Hindlimb muscle (tissue), 1 donor: Measurements from ENCODE around the gene KNSTRN. TPM values are rescaled to one million over a fixed set of nuclear protein-coding genes. Genes with fewer than 3 reads are reported as not detected.
A peak's percentile ranks its signal among the peaks of the same experiment; 100 is the strongest.

ENCODE experiments used
- DNase-seq: peaks from one replicate; pipeline ENCODE4 v3.0.0-alpha.2; 2013
- polyA plus RNA-seq: library from polyadenylated mRNA; unstranded; fragments of 120-200 nt; gene quantifications from one replicate; pipeline ENCODE4 v1.2.1, GENCODE V29; 2013; ENCODE audit not compliant: insufficient read length

Gene KNSTRN
- polyA plus RNA-seq, 1 donor, result 16.8 TPM

DNA sequence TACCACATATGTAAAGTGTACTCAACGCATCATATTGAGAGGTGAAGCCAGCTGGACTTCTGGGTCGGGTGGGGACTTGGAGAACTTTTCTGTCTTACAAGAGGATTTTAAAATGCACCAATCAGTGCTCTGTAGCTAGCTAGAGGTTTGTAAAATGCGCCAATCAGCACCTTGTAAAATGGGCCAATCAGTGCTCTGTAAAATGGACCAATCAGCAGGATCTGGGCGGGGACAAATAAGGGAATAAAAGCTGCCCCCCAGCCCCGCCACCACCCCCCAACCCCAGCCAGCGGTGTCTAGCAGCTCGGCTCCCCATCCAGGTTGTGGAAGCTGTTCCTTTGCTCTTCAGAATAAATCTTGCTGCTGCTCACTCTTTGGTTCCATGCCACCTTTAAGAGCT is 16.8 kb downstream of the KNSTRN start:
- no peak for DNase-seq

DNA sequence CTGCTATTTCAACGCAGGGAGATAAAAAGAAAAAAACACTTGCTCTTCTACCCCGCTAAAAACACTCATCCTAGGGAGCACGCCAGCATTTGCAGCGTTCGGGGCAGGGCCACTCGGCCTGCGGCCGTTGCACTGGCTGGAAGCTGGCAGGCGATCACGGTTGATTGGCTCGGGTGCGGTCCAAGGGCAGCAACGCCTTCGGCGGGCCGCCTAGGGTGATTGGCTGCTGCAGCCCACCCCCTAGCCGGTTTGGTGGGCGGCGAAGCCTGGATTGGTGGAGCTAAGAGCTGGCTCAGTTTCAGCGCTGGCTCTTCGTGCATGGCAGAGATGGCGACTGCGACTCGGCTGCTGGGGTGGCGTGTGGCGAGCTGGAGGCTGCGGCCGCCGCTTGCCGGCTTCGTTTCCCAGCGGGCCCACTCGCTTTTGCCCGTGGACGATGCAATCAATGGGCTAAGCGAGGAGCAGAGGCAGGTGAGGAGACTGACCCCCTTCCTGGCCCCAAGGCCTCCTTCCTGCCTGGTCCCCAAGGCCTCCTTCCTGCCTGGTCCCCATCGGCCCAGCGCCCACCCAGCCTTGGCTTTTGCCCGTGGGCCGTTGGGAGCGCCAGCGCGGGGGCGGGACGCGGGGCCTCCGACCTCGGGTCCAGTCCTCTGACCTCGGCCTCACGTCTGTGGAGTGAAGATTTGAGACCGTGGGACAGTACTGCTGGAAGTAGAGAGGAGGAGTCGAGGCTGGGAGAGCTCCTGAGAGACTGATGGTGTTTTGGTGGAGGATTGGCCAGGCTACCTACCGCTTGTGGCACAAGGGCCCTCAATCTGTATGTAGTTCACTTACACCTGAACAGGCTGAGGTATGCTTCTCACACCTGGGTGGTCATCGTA is 23.2 kb downstream of the KNSTRN start, which contains the start of gene IVD:
IVD (plus strand) TSS at position 295 of the 881 bp plus-strand sequence; CDS start at position 328, 33 bp downstream.
- DNase-seq, result peak; percentile 91

DNA sequence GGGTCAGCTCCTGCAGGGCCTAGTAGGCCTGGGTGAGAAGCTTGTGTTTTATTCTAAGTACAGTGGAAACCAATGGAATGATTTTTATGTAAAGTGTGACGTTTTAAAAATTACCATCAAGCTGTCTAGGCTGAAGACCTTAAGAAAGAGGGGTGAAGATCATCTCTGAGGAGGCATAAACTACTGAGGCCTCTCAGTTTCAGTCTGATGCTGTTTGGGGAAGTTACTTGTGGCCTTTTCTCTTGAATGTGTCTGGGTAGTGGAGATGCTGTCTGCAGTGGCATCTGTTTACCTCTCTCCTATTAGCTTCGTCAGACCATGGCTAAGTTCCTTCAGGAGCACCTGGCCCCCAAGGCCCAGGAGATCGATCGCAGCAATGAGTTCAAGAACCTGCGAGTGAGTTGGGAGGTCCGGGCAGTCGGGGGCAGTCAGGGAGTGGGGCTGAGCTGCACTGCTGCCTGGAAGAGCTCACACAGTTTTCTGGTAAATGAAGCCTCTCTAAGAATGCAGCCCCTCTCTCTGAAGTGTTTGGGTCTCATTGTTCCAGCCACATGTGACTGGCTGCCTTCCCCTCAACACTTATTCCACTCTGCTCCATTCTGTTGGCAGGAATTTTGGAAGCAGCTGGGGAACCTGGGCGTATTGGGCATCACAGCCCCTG is 24.9 kb downstream of the KNSTRN start:
- DNase-seq, result no peak

DNA sequence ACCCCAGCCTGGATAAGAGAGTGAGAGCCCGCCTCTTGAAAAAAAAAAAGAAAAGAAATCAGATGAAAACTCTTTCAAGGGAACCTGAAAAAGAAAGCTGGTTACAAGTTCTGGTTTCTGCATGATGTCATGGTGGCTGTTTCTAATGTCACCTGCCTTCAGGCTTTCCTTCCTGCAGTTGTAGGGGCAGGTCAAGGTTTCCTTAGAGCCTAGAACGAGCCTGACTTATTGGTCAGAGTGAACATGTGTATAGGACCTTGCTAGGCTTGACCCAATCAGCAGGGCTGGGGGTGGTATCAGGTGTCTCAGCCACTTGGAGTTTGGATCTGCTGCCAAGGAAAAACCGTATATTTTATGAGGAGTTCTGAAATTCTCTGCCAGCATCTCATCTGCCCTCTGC is 26.8 kb downstream of the KNSTRN start:
- DNase-seq, result no peak

DNA sequence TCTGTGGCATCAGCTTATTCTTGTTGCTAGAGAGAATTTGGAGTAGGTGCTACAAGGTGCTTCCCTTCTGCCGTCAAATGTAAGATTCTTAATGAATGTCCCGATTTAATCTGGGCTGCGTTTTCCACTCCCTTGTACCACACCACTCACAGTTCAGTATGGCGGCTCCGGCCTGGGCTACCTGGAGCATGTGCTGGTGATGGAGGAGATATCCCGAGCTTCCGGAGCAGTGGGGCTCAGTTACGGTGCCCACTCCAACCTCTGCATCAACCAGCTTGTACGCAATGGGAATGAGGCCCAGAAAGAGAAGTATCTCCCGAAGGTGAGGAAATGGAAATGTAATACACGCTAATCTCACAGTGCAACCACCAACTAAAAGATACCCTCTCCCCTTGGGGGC is 28.0 kb downstream of the KNSTRN start:
- no peak for DNase-seq

DNA sequence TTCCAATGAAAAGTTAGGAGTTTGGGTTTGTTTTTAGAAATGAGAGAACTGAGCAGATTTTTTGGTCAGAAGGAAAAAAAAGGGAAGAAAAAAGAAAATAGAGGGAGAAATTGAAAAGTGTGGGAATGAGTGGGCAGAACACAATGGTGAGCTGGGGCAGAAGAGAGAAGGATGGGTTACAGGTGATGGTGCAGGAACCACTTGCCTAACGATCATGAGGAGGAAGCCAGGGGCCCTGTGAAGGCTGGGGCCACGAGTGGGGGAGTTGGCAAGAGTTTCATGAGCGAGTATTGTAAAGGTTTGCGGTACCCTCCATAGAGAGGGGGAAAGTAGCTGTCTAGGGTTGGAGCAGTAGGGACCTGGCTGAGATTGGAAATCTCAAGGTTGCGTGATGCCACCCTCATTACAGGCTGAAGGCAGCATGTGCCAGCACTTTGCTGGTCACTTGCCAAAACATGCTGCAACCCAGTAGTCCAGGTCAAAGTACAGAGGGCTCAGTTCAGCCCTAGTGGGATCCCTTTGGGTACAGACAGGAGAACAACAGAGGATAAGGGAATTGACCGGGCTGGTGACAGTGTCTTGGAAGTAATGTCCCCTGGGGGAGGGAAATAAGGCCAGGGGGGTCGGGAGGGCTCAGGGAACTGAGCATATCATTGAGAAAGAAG is 29.7 kb downstream of the KNSTRN start:
- DNase-seq, result no peak

DNA sequence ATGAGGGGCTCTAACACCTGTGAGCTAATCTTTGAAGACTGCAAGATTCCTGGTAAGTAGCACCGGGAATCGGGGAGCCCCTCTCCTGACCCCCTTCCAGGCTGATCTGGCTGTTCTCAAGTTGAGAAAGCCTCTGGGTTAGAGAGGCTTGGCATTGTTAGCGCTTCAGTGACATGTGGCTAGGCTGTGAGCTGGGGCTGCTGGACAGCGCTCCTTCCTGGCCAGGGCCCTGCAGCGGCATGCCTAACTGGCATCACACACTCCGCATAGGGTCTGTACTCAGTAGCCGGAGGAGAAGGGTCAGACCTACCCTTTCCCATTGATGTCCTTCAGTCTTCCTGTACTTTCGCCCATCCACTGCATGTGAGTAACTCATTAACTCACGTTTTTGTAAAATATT is 30.5 kb downstream of the KNSTRN start:
- DNase-seq, result no peak

DNA sequence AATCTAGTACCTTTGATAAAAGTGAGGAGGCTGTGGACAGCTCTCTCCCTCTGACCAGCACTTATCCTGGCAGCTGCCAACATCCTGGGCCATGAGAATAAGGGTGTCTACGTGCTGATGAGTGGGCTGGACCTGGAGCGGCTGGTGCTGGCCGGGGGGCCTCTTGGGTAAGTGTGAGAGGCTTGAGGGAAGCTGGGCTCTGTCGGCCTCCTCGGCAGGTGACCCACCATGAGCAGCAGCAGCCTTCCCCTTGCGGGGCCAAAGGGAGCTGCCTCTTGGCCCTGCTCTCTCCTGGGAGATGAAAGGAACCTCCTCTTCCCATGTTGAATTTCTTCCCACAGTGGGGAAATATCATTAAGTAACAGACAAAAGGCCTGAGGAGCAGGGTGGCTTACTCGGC is 32.3 kb downstream of the KNSTRN start:
- no peak for DNase-seq

DNA sequence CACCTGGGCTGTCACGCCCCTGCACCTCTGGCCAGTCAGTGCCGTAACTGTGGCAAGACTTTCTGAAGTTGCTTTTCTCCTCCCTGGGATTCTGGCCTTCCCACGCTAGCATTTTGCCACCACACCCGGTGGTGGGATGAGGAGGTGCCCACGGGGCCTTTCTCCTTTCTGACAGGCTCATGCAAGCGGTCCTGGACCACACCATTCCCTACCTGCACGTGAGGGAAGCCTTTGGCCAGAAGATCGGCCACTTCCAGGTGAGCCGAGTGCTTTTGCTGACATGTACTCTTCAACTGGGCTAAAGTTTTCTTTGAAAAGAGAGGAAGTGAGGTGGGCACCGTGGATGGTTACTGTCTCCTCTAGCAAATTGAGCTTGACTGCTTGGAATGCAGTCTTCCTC is 32.7 kb downstream of the KNSTRN start:
- no peak for DNase-seq

DNA sequence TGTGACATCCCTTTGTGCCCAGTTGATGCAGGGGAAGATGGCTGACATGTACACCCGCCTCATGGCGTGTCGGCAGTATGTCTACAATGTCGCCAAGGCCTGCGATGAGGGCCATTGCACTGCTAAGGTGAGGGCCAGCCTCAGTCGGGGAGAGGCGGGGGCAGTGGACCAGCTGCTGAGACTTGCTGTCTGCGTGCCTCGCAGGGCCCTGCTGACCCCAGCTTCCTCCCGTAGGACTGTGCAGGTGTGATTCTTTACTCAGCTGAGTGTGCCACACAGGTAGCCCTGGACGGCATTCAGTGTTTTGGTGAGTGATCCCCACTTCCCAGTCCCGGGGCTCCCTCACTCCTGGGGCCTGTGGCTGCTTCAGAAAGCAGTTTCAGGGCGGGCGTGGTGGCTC is 33.5 kb downstream of the KNSTRN start:
- no peak for DNase-seq

DNA sequence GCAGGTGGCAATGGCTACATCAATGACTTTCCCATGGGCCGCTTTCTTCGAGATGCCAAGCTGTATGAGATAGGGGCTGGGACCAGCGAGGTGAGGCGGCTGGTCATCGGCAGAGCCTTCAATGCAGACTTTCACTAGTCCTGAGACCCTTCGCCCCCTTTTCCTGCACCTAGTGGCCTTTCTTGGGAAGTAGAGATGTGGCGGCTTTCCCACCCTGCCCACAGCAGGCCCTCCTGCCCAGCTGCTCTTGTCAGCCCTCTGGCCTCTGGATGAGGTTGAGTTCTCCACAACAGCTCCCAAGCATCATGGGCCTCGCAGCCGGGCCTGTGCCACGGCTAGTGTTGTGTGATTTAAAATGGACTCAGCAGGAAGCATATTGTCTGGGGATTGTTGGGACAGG is 35.6 kb downstream of the KNSTRN start:
- DNase-seq, result no peak

DNA sequence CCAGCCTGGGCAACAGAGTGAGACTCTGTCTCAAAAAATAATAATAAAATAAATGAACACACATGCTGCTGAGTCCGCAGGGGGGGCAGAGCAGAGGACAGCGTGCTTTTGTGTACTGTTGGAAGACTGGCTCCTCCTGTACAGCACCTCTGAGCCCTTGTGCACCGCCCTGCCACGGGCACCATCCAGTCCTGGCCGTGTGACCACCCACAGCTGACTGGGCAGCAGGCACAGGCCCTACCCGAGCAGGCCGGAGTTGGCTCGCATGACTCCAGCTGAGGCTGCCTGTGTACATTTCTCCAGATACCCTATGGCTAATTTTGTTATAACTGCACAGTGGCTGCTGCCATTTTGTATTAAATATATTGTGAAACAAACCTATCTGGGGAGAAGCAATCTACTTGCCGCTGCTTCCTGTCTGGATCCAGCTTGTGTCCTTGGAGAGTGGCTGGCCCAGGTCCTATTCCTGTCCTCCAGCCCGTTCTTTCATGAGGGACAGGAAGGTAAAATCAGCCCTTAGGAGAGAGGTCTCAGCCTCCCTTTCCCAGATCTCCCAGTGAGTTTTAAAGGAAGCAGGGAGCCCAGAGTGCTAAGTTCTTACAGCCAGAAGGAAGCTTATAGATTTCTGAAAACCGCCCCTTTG is 37.7 kb downstream of the KNSTRN start:
- DNase-seq, result no peak

DNA sequence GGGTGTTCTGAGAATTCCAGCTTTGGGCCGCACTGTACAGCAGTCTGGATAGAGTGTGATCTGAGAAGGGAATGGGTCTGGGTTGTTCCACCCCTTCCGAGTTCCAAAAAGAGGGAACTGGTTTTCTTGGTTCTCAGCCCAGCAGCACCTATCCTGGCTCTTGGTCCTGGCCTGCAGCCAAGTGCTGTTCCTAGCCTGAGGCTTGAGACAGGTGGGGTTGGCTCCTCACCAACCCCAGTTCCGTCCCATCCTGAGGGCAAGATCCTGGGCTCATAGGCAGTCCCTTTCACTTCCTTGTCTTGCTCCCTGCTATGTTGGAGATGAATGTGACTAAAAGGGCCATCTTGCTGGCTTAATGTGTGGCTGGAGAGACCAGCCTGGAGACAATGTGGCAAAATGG is 38.3 kb downstream of the KNSTRN start:
- DNase-seq, result no peak

DNA sequence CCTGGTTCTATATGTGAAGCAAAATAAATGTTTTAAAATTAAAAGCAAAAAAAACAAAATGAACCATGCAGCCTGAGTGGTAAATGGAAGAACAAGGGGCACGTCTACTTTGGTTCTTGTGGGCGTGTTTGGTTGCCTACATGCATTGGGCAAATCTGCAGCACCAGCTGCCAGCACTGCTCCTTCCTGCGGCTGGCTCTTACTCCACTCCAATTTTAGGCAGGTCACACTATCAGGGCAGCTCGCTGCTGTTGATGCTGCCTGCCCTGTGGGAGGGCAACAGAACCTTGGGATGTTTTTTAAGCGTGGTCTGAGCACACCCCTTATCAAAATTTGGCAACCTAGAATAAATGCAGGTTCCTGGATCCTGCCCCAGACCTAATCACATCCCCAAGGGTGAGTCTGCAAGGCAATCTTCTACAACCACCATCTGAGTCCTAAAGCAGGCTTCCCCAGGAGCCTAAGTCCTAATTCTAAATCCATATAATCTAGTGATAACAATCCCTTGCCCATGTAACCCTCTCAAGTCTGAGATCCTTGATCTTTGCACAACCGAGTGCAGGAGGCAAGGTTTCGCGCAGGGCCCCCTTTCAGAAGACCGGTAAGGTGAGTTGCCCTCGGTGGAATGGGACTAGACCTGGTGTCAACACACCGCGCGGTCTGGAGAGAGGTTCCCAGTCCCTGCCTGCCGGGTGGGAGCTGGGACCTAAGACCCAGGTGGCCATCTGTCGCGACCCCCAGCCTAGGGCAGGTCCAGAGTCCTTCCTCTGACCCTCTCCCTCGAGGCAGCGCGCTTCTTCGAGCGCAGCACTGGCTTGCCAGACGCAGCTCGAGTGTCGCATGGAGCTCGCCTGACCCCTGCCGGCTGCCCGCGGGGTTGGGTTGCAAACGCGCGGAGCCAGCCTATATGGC is 39.0 kb downstream of the KNSTRN start:
- DNase-seq, result peak; percentile 71

DNA sequence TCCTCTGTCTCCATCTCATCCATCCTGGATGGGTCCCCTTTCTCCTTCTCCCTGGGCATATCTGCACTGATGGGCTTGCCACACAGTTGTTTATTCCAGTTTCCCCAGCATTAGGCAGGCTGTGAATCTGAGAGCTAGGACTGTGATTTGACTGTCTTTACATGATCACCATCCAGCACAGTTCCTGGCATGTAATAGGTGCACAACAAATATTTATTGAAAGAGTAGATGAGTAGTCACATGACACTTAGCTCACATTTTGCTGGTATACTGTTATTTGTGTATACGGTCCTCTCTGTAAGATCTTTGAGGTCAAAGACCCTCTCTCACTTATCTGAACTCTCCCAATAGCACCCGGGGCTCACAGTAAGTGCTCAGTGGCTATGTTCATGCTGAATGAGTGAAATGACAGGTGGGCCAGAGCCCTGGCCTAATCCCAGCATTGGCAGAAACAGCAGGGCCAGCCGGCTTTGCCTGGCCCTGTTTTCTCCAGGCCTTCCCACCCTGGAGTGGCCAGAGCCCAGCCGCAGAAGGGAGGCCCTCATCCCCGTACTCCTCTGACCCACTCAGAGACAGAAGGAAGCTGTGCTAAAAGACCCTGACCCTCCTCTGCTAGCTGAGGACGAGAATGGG is 42.1 kb downstream of the KNSTRN start:
- DNase-seq, result no peak

DNA sequence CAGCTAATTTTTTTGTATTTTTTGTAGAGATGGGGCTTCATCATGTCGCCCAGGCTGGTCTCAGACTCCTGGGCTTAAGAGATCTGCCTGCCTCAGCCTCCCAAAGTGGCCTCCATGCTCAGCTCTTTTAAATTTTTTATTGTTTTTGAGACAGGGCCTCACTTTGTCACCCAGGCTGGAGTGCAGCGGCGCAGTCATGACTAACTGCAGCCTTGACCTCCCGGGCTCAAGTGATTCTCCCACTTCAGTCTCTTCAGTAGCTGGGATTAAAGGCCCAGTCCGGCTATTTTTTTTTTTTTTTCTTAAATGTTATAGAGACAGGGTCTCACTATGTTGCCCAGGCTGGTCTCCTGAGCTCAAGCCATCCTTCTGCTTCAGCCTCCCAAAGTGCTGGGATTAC is 43.2 kb downstream of the KNSTRN start:
- no peak for DNase-seq

DNA sequence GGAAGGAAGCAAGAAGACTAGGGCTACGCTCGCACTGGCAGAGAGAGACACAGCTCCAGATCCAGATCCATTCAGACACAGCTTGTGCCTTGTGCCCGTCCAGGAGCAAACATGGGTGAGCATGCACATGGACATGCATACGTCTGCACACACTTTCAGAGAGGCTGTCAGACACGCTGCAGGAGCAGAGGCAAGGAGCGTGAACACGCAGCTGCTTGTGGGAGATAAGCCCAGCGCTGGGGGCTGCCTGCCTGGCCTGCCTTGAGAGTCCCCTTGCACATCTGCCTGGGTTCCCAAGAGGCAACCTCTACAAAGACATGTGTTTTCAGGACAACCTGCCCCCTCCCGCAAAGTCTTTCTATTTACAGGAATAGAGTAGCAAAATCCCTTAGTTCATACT is 44.7 kb downstream of the KNSTRN start:
- DNase-seq, result no peak

DNA sequence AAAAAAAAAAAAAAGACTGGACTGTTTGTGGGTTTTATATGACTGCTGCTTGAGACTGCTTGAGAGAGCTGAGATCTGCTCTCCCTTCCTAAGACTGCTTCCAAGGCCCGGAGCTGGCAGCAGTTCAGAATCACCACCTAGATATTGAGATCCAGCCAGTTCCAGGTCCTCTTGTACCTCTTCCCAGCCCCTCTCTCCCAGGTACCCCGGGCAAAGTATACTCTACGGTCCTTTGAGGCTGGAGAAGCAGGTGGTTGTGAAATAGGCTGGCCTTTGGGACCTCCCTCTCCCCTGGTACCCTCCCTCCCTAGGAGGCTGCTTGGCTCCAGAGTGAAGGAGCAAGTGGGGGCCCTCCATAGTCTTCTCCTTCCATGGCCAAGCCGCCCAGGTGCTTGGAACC is 45.7 kb downstream of the KNSTRN start:
- DNase-seq, result no peak

DNA sequence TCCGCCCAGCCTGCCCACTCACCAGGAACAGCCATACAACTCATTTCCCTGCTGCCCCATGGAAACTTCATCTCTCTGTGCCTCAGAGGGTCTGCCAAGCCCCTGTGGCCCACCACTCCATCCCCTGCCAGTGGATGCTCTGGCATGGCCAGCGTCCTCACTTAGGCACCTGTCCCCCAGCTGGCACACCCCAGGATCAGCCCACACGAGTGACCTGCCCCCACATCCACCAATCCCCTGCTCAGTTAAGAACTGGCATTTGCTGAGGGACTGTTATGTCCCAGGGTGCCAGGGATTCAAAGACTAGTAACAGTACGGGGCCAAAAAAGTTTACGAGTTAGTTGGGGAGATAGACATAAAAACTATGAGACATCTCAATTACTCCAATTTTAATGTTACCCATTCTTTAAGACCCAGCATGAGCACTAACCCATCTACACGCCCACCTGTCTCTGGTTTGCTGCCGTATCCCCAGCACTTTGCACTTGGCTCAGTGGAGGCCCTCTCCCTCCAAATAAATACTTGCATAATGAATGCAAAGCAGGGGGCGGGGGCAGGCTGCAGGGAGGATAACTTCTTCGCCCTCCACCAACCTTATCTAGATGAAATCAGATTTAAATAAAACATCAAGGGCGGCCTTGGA is 46.7 kb downstream of the KNSTRN start:
- DNase-seq, result no peak

DNA sequence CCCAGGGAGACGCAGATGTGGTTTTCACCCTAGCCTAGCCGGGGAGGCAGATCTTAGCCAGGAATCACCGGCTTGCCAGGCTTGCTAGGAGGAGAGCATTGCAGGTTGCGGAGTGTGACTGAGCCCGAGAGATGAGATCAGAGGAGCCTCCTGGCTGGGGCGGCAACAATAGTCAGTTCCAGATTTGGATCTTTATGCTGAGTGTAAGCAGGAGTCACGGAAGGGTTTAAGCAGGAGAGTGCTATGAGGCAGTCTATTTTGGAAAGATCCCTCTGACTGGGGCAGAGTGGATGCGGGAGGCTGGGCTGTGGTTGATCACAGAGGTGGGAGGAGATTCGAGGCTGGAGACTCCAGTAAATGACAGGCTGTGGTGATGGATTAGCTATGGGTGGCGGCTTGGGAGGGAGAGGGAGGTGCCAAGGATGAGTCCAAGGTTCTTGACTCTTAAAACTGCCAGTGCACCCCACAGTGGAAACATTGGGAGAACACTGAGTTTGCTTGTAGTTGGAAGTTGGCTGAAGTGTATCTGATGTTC is 47.8 kb downstream of the KNSTRN start:
- DNase-seq, result no peak
